HG03108 (cell line): ENCODE data around the gene CRYL1.
"Not testable (repeated sequence)": the region's sequence is repeated elsewhere in the genome, so short reads cannot be mapped to it uniquely, and the experiment has no call there.

Source experiments
- ATAC-seq: cut with Tn5 transposase; IDR thresholded peaks from one replicate; pipeline ENCODE4 v1.9.1; 2021; ENCODE audit warnings: moderate library complexity; ENCODE audit not compliant: unreplicated experiment

The CRYL1 gene

DNA sequence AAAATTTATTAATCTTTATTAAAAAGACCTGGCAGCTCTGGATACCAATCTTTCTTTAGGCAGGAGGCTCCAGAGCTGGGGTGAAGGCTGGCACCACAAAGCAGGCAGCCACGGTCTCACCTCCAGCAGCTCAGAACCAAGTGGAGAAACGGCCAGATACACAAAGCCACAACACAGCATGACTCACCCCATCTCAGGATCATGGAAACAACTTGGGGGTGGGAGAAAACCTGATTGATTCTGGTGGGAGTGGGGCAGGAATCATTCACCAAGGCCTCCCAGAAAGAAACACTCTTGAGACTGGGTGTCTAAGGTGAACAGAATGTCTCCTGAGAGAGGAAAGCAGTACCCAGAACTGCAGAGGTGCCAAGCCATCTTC is 64.2 kb downstream of the CRYL1 start:
- no peak for ATAC-seq

DNA sequence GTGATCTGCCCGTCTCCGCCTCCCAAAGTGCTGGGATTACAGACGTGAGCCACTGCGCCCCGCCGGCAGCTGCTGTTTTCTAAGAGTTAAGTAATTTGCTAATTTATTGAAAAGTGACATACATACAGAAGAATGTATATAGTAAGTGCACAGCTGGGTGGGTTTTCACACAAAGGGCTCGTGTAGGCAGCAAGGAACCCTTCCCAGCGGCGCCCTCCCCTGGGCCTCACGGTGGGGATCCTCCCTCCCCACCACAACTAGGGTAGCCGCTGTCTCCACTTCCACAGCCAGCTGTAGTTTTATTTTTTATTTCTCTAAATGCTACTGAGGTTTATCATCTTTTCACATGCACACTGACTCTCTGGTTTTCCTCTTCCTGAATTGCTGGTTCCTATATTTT is 64.9 kb downstream of the CRYL1 start:
- no peak for ATAC-seq

DNA sequence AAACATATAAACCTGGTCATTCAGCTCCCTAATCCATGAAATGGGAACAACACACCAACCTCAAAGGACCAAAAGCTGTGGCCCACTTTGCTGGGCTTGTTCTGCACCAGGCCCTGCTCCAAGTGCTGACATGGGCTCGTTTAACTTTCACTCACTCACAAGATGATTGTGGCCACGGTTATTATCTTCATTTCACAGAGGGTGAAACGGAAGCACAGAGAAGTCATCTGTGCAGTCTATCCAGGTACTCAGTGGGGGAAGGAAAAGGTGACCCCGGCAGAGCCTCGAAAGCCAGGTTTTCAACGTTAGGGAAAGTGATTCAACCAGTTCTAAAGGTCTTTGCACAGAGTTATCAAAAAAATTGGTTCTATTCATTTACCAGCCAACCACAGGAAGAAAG is 68.0 kb downstream of the CRYL1 start:
- ATAC-seq: no peak

DNA sequence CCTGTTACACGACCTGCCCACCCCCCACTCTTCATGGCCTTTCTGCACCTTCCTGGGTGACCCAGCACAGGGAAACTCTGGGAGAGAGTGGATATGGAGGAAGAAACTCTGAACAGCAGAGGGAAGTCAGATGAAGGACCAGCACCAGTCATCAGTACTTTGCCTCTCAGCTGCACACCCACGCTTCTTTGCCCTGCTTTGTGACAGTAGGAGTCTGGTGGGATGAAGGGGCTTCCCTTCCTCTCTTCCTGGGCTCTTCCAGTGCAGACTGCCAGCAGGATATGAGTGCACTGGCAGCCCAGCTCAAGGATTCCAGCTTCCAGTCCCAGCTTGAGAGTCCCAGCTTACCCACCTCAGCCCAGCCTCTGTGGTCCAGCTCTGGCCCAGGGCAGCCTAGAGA is 68.9 kb downstream of the CRYL1 start:
- no peak for ATAC-seq

DNA sequence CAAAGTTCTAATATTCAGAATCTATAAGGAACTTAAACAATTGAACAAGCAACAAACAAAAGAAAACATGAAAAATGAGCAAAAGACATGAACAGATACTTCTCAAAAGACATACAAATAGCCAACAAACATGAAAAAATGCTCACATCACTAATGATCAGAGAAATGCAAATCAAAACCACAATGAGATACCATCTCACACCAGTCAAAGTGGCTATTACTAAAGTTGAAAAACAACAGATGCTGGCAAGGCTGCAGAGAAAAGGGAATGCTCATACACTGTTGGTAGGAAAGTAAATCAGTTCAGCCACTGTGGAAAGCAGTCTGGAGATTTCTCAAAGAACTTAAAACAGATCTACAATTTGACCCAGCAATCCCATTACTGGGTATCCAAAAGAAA is 74.3 kb downstream of the CRYL1 start:
- ATAC-seq: no peak

DNA sequence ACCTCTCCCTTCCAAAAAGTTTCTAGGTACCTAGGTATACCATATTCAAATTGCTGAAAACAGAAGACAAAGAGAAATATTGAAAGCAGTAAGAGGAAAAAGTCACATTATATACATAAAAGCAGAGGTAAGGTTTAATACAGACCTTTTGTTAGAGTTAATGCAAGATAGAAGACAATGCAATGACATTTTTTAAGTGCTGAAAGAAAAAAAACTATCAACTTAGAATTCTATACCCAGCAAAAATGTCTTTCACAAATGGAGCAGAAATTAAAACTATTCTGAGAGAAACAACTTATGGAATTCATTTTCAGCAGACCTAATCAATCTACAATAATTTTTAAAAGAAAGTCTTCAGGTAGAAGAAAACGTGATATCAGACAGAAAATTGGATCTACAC is 77.2 kb downstream of the CRYL1 start:
- ATAC-seq: no peak

DNA sequence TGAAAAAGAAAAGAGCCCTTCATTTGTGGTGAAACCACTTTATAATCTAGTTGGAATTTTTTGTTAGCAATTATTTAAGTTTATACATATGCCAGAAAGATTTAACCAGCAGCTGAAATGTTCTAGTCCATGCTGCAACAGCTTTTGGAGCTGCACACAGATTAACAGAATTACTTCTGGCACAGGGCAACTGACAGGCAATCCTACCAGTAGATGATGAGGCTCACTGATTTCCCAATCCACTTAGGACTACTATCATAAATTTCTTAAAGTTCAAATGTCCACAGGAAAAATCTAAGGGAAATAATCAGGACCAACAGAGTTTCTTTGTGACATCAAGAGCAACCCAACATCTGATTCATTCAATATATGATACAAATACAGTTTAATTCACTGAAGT is 78.8 kb downstream of the CRYL1 start:
- no peak for ATAC-seq

DNA sequence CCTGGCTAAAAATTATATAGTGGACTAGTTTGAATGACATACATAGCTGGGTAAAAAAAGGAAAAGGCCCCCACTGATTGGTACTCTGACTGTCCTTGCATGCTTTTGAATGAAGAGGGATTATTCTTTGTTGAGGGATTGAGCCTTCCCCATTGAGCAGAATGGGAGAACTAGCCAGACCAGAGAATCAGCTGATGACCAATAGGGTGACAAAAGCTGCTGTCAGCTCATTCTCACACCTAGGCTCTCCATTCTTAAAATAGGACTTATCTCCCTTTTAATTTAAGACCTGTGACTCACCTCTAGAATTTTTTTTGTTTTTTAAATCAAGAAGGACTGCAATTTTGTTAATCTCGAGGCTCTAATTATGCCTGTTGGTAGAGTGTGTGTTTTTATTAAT is 79.3 kb downstream of the CRYL1 start:
- ATAC-seq: no peak

DNA sequence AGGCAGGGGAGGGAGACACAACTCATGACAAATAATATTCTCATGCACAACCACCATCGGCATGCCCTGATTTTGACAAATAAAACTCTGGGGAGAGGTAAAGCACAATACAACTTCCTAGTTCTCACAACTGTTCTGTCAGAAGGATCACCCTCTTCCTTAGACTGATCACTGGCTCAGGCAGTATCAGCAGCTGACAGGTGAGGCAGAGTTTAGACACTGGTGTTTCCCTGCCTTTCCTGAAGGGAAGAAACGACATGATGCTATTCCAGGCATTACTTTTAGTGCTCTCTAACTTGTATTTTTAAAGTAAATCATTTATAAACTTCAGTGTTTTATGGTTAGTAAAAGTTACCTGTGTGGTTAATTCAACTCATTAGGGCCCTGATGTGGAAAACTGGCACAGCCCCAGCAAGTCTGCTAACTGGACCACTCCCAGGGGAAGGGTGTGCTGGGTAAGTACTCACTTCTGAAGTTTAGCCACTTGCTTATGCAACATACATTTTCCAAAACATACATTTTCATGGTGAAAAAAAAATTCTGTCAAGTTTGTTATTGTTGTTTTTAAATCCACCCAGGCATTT is 82.8 kb downstream of the CRYL1 start:
- no peak for ATAC-seq

DNA sequence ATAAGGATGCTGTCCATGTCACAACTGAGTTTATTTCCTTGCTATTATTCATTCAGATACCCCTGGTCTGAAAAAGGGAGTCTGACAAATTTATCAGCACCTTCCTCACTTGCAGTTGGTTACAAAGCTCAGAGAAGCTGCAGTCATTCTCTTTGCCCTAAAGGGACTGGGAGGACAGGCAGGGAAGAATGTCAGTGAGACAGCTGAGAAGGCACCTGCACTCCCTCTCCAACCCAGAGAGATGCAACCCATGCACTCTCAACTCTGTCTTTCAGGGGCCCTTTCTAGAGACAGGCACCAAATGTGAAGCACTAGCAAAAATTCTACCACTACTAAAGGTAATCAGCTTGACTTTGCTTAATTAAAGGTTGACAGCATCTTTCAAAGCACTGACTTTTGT is 83.3 kb downstream of the CRYL1 start:
- no peak for ATAC-seq

DNA sequence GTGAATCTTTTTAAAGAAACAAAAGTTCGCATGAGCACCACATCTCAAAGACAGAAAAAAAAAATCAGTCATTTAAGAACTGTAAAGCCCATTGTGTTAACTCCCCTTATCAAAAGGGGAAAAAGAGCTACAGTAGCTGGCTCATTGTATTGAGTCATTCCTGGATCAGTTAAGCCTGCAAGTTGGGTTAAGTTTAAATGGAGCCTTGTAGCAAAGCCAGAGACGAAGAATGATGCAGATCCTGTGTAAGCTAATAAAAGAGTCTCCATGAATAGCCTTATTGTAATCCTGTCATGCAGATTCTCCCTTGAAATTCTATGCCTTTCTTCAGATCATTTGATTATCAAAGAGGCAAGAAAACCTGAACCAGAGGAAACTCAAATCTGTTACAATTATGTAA is 83.8 kb downstream of the CRYL1 start:
- ATAC-seq: no peak

DNA sequence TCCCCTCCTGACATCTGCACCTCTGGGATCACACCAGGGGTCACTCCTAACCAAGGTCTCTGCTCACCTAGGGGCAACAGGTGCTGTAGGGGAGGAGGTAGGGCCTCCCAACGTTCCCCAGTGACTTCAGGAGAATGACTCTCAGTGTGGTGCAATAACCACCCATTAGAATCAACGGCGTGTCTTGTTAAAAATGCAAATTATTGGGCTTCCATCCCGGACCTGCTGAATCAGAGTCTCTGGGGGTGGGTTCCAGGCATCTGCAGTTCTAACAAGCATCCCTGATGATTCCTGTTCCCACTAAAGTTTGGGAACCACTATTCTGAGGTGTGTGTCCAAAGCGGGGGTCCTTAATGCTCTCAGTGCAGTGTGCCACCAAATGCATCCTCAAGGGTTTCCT is 84.6 kb downstream of the CRYL1 start:
- no peak for ATAC-seq

DNA sequence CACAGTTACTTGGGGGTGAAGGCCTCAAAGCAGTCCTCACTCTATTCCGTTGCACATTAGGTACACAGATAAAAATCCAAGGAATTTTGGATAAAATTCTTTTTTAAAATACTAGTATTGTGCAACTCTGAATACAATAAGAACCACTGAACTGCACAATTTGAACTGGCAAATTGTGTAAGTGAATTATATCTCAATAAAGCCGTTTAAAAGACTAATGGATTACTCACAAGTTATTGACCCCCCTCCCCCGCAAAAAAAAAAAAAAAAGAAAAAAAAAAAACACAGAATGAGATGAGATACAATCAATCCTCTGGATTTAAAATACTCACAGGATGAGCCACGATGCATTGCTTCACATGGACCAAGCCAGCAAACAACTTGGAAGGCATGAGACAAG is 86.4 kb downstream of the CRYL1 start:
- ATAC-seq: no peak

DNA sequence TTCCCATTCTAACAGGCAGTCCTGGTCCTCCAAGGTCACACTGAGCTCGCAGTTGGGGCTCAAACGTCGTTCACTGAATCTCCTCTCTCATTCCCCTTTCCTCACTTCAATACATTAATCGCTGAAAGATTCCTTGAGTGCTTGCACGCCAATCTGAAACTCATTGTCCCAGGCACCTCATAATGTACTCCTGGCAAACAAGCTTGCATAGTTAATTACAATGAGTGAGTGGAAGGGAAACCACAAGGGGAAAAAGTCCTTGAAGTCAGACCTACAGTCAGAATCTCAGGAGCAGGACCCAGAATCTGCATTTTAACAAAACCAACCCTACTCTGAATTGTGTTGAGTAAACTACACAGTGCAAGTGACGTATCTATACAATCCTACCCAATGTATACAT is 86.9 kb downstream of the CRYL1 start:
- ATAC-seq: no peak

DNA sequence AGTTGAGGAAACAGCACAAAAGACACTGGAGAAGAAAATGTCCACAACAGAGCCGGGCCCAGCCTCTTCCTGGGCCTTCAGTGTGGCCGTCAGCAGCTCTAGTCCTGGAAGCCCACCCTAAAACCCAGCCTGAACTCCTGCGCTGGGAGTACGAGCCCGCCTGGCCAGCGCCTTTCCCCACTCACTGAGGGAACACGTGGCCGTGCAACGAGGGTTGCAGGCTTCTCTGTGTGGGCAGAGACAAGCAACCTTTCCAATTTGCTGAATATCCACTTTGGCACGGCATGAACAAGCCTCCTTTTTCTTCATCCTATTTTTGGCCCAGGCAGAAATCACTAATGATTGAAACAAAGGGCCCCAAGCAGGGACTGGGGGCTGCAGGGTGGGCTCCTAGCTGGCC is 89.2 kb downstream of the CRYL1 start:
- no peak for ATAC-seq

DNA sequence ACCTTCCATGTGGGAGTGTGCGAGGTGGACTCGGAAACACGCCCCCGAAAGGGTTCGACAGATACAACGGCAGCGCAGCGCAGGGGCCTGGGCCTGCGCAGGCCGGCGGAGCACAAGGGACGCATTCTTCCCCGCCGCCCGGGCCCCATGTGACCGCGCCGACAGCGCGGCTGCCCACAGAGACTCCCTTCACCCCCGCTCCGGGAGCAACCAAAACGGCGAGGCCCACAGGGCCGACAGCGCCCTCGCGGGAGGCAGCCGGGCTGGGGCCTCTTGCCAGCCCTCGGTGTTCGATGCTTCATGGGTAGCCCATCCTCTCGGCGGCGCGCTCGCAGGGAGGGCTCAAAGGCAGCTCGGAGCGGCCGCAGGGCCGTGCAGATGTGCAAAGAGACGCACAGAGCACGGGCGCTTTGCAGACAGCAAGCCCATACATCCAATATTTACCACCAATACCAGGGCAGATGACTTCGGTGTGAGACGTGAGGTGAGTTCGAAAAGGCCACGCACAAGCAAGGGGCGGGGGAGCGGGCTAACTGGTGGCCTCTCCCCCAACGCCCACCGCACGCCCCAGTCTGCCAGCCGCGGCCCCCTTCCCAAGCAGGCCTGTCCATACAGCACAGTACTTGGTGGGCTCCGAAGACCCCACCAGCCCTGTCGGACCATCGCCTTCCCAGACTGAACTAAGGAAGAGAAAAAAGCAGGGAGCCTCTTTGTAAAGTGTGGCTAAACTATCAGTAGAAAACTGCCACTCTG is 89.9 kb downstream of the CRYL1 start:
- no peak for ATAC-seq

DNA sequence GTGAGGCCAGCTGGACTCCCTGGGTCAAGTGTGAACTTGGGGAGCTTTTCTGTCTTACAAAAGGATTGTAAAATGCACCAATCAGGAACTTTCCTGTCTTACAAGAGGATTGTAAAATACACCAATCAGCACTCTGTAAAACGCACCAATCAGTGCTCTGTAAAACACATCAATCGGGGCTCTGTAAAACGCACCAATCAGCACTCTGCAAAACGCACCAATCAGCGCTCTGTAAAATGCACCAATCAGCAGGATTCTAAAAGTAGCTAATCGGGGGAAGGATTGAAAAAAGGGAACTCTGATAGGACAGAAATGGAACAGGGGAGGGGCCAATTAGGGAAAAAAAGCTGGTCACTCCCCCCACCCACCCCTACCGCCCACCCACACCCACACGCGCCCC is 91.4 kb downstream of the CRYL1 start:
- not testable (repeated sequence) for ATAC-seq

DNA sequence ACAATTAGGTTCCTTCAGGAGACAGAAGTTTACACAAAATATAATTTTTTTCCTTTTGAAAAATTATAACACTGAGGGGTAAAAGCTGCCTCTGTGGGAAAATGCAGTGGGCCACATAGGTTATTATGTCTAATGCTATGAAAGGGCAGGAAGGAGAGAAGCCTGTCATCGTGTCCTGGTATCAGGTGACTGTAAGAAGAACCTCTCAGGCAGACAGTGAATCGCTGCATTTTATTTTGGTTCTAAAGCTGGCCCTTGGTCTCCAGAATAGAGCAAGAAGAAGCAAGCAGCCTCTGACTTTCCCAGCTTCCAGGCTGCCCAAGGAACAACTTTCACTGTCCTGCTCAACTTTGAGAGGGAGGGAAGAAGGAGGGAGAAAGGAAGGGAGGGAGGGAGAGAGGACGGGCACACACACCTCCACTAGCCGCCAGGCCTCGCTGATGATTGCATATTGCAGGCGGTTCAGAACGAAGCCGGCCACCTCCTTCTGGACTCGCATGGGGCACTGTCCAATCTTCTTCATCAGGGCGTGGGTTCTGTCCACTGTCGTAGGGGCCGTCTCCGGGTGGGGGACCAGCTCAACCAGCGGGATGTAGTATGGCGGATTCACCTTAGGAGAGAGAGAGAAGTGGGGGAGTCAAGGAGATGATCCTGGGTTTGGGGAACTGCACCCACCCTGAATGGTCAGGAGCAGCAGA is 93.8 kb downstream of the CRYL1 start:
- ATAC-seq: no peak

DNA sequence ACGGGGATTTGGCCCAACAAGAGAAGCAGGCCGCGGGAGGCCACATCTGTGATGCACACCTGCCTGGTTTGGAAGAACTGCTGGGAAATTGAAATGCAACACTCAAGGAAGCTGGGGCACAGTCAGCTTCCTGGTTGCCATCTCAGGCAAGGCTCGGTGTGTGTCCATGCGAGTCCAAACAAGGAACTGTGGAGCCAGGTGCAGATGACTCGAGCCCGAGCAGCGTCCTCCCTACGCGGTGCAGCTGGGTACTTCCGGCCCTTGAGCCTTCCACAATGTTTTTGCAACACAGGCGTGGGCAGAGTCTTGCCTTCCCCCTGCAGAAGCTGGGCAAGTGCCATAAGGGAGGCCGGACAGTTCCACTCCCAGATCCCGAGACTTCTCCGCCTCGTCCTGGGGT is 94.6 kb downstream of the CRYL1 start:
- no peak for ATAC-seq

DNA sequence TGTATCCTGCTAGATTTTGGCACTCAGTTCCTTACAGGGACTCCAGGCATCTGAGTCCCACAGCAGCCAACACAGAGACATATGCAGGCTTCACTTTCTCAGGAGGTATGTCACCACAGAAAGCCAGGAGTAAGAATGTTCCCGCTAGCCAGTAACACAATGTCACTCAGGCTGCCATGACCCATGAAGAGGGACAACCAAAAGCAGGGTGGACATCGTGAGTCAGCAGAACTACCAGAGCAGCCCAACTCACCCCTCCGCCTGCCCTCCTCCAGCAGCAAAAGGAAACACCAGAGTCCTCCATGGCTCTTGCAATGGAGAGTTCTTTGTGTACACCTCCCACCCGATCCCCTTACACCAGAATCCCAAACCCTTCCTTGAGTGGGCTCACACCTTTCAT is 95.4 kb downstream of the CRYL1 start:
- ATAC-seq: no peak

DNA sequence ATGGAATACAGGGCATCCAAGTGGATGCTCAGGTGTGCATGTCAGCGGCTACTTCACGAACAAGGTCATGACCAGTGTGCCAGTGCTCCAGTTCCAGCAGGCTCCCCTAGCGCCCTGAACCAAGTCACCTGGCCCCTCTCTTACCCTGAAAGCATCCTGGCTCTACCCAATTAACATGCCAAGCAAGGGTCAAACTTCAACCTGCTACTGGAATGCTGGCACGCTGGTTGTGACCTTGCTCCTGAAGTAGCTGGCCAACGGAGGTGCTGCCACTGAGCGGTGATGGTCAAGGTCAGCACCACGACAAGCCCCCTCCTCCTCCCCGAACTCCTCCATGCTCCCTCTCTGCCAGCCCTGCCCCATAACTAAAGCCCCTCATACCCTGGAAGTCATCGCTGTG is 96.0 kb downstream of the CRYL1 start:
- ATAC-seq: no peak
